HepG2 (cell line): Measurements from ENCODE around the gene ANKS1A. TPM values are rescaled to one million over a fixed set of nuclear protein-coding genes. Genes with fewer than 3 reads are reported as not detected.

Source experiments
- AGO1 ChIP-seq: fragments of 200-400 bp; formaldehyde crosslinking; IDR thresholded peaks from 2 replicates; pipeline ENCODE4 v1.6.1; 2017; ENCODE audit warnings: mild to moderate bottlenecking, low read depth, low read length, moderate library complexity; ENCODE audit not compliant: poor library complexity, severe bottlenecking
- ATF6 ChIP-seq: sonication (generic); formaldehyde crosslinking; conservative IDR thresholded peaks from 2 replicates; pipeline ENCODE4 v1.4.0; 2020; ENCODE audit warnings: missing genetic modification reagents
- ATF7-NPFF ChIP-seq: sonication (generic); formaldehyde crosslinking; IDR thresholded peaks from 2 replicates; pipeline ENCODE4 v1.8.1; 2023; ENCODE audit warnings: mild to moderate bottlenecking, low read depth, missing genetic modification reagents, moderate library complexity
- BRF2 ChIP-seq: sonication (generic); formaldehyde crosslinking; IDR thresholded peaks from 2 replicates; pipeline ENCODE4 v1.8.1; 2022; ENCODE audit warnings: mild to moderate bottlenecking, missing genetic modification reagents
- CCDC6 ChIP-seq: sonication (generic); formaldehyde crosslinking; IDR thresholded peaks from 2 replicates; pipeline ENCODE4 v1.8.1; 2022; ENCODE audit warnings: mild to moderate bottlenecking, missing genetic modification reagents, moderate library complexity
- CHD2 ChIP-seq: IDR thresholded peaks from 2 replicates; pipeline ENCODE4 v1.6.1; 2011; ENCODE audit warnings: low read depth, low read length, improper control_type of control experiment
- CHD4 ChIP-seq: fragments of 200-600 bp; sonication (generic); IDR thresholded peaks from 2 replicates; pipeline ENCODE4 v1.7.0; 2017; ENCODE audit warnings: mild to moderate bottlenecking, low read length, borderline replicate concordance
- MED1 ChIP-seq: sonication (generic); formaldehyde crosslinking; IDR thresholded peaks from 2 replicates; pipeline ENCODE4 v1.4.0; 2020; ENCODE audit warnings: missing genetic modification reagents
- MXD3 ChIP-seq: IDR thresholded peaks from 2 replicates; pipeline ENCODE4 v1.6.1; 2016; ENCODE audit warnings: mild to moderate bottlenecking, missing biosample characterization, missing genetic modification reagents
- NFE2L1 ChIP-seq: sonication (generic); formaldehyde crosslinking; IDR thresholded peaks from 2 replicates; pipeline ENCODE4 v1.4.0; 2020; ENCODE audit warnings: missing genetic modification reagents, mild to moderate bottlenecking, borderline replicate concordance
- ZC3H4 ChIP-seq: sonication (generic); formaldehyde crosslinking; IDR thresholded peaks from 2 replicates; pipeline ENCODE4 v1.4.0; 2020; ENCODE audit warnings: missing genetic modification reagents, borderline replicate concordance
- ZFP41 ChIP-seq: sonication (generic); formaldehyde crosslinking; IDR thresholded peaks from 2 replicates; pipeline ENCODE4 v1.4.0; 2020; ENCODE audit warnings: mild to moderate bottlenecking, missing genetic modification reagents, borderline replicate concordance
- ZNF484 ChIP-seq: sonication (generic); formaldehyde crosslinking; IDR thresholded peaks from 2 replicates; pipeline ENCODE4 v1.5.1; 2020; ENCODE audit warnings: mild to moderate bottlenecking, low read depth, missing genetic modification reagents, borderline replicate concordance
- ZNF781 ChIP-seq: sonication (generic); formaldehyde crosslinking; IDR thresholded peaks from 2 replicates; pipeline ENCODE4 v1.5.1; 2020; ENCODE audit warnings: borderline replicate concordance, mild to moderate bottlenecking, missing genetic modification reagents; ENCODE audit errors: not compliant biosample characterization
- ZNF883 ChIP-seq: sonication (generic); formaldehyde crosslinking; IDR thresholded peaks from 2 replicates; pipeline ENCODE4 v1.5.1; 2020; ENCODE audit warnings: mild to moderate bottlenecking, missing genetic modification reagents; ENCODE audit errors: not compliant biosample characterization
- polyA plus RNA-seq, 8 experiments: library from polyadenylated mRNA; depleted of rRNA in 3 of 8; stranded (reverse) in 7 of 8; unstranded in 1 of 8; fragments of >200 nt; fragmentation: Illumina TruSeq in 4 of 8; extraction: Trizol in 4 of 8; gene quantifications; 2 replicates each; pipeline versions ENCODE4 v1.2.1 to v1.2.3, GENCODE V29; 2011 to 2016; ENCODE audit warnings: low read depth in 4 of 8, missing spikeins in 1 of 8, mixed read lengths in 1 of 8; ENCODE audit not compliant: insufficient read depth in 1 of 8
- total RNA-seq, 5 experiments: library from RNA; depleted of rRNA; stranded (reverse); fragments of >200 nt; fragmentation: Illumina TruSeq; extraction: Trizol; gene quantifications; 2 replicates each; pipeline ENCODE4 v1.2.3, GENCODE V29; 2016; ENCODE audit warnings: low read depth in 1 of 5
- TF ChIP-seq, protein P1 (sequence below): sonication (generic); formaldehyde crosslinking; IDR thresholded peaks from 2 replicates; pipeline ENCODE4 v1.9.0; 2021; ENCODE audit warnings: mild to moderate bottlenecking, missing genetic modification reagents

Gene ANKS1A
- total and polyA plus RNA-seq, 2 of the 13 experiments (the other 11 are each of a cell fraction or from before 2014, with no cell fraction given), result 7.2 to 15.1 TPM

GRCh38 chr6:34888874-34889555 is at the start of gene ANKS1A (continued):
- TF ChIP-seq BRF2 (CRISPR knock-in tag), result no peak; the same call in 1 of the 2 replicates
- TF ChIP-seq CCDC6 (CRISPR knock-in tag), result 0 out of 2 replicates have a peak, but pooled peaks have one; percentile 1
- TF ChIP-seq MED1 (CRISPR knock-in tag), result peak; percentile 34; the same call in 1 of the 2 replicates
- TF ChIP-seq, protein P1, sequence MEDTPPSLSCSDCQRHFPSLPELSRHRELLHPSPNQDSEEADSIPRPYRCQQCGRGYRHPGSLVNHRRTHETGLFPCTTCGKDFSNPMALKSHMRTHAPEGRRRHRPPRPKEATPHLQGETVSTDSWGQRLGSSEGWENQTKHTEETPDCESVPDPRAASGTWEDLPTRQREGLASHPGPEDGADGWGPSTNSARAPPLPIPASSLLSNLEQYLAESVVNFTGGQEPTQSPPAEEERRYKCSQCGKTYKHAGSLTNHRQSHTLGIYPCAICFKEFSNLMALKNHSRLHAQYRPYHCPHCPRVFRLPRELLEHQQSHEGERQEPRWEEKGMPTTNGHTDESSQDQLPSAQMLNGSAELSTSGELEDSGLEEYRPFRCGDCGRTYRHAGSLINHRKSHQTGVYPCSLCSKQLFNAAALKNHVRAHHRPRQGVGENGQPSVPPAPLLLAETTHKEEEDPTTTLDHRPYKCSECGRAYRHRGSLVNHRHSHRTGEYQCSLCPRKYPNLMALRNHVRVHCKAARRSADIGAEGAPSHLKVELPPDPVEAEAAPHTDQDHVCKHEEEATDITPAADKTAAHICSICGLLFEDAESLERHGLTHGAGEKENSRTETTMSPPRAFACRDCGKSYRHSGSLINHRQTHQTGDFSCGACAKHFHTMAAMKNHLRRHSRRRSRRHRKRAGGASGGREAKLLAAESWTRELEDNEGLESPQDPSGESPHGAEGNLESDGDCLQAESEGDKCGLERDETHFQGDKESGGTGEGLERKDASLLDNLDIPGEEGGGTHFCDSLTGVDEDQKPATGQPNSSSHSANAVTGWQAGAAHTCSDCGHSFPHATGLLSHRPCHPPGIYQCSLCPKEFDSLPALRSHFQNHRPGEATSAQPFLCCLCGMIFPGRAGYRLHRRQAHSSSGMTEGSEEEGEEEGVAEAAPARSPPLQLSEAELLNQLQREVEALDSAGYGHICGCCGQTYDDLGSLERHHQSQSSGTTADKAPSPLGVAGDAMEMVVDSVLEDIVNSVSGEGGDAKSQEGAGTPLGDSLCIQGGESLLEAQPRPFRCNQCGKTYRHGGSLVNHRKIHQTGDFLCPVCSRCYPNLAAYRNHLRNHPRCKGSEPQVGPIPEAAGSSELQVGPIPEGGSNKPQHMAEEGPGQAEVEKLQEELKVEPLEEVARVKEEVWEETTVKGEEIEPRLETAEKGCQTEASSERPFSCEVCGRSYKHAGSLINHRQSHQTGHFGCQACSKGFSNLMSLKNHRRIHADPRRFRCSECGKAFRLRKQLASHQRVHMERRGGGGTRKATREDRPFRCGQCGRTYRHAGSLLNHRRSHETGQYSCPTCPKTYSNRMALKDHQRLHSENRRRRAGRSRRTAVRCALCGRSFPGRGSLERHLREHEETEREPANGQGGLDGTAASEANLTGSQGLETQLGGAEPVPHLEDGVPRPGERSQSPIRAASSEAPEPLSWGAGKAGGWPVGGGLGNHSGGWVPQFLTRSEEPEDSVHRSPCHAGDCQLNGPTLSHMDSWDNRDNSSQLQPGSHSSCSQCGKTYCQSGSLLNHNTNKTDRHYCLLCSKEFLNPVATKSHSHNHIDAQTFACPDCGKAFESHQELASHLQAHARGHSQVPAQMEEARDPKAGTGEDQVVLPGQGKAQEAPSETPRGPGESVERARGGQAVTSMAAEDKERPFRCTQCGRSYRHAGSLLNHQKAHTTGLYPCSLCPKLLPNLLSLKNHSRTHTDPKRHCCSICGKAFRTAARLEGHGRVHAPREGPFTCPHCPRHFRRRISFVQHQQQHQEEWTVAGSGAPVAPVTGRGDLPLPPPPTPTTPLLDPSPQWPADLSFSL, result no peak; the same call in 1 of the 2 replicates
- no peak for TF ChIP-seq CHD2
- peak; percentile 62; the same call in 1 of the 2 replicates for TF ChIP-seq MXD3 (CRISPR knock-in tag)
- peak; percentile 69 for TF ChIP-seq ZNF781 (CRISPR knock-in tag)
- TF ChIP-seq ATF6 (CRISPR knock-in tag), result no peak; the same call in 1 of the 2 replicates
- peak; percentile 66; the same call in 1 of the 2 replicates for TF ChIP-seq ATF7-NPFF (CRISPR knock-in tag)
- no peak for TF ChIP-seq ZNF484 (CRISPR knock-in tag)
- TF ChIP-seq AGO1, result no peak
- no peak for TF ChIP-seq CHD4
- no peak for TF ChIP-seq ZC3H4 (CRISPR knock-in tag)
- no peak for TF ChIP-seq ZNF883
- no peak for TF ChIP-seq NFE2L1
- no peak for TF ChIP-seq ZFP41
